Lower lobe of right lung (tissue), 2 donors: ENCODE measurements around the gene ST3GAL3. TPM values are rescaled to one million over a fixed set of nuclear protein-coding genes. Genes with fewer than 3 reads are reported as not detected.

Source experiments
- ATAC-seq, 2 donors: fragments of 200-7000 bp; cut with Tn5 transposase; one replicate each; pipeline ENCODE4 v1.9.1; 2020 to 2022; ENCODE audit warnings: mild to moderate bottlenecking in 2 of 2, moderate library complexity in 2 of 2
- DNase-seq: peaks from one replicate; pipeline ENCODE4 v3.0.0-alpha.2; 2020
- H3K27ac ChIP-seq: fragments of 200-600 bp; one replicate; pipeline ENCODE4 v1.8.0; 2022
- H3K27me3 ChIP-seq: fragments of 200-600 bp; one replicate; pipeline ENCODE4 v1.8.0; 2022; ENCODE audit warnings: low read depth
- H3K36me3 ChIP-seq: fragments of 200-600 bp; one replicate; pipeline ENCODE4 v1.8.0; 2022; ENCODE audit warnings: mild to moderate bottlenecking
- H3K4me1 ChIP-seq: fragments of 200-600 bp; one replicate; pipeline ENCODE4 v1.8.0; 2022
- H3K4me3 ChIP-seq: fragments of 200-600 bp; one replicate; pipeline ENCODE4 v1.8.0; 2022; ENCODE audit warnings: mild to moderate bottlenecking
- H3K9me3 ChIP-seq: fragments of 200-600 bp; one replicate; pipeline ENCODE4 v1.8.0; 2022
- intact Hi-C: fragments of 100-400 bp; cut with DNase I; formaldehyde crosslinking; loops from one replicate; pipeline ENCODE4 v1.11.0; 2022
- total RNA-seq: library from RNA; stranded (reverse); fragmentation: NEBNext Ultra II Directional; extraction: Animal tissue kit (Norgen Biotek cat#: 25700); gene quantifications from one replicate; pipeline ENCODE4 v1.2.1, GENCODE V29; 2021
- TF ChIP-seq, protein P1 (sequence below): fragments of 200-600 bp; IDR thresholded peaks from one replicate; pipeline ENCODE4 v1.8.0; 2022; ENCODE audit warnings: antibody characterized with exemption, mild to moderate bottlenecking
- donor health status: DM: no; HTN: yes; CAD: no; lungs with severe emphysema.

ST3GAL3 gene
- total RNA-seq, 1 donor from 2014 or later: 23.6 TPM

DNA sequence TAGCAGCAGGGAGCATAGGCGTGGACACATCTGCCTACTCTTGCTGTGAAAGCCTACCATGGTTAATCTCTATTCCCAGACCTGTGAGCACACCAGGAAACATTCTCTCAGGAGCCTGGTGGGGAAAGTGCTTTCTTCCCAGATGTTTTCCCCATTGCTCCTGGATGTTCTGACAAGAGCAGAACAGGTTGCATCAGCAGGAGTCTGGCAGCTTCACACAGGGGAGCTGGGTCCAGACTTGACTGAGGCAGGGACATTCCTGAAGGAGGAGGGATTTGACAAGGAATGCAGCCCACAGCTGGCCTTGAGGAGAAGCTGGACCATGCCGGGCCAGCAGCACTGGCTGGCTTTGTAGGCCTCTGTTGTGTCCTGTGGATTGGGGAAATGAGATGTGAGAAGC is 205.3 kb downstream of the ST3GAL3 start:
- ATAC-seq: peak in 1 of 2 donors; percentile 39
- no peaks in the 10 kb centered on the region for H3K36me3 ChIP-seq
- intact Hi-C loops: loop anchor here (10.0 kb wide), 1 partner anchor 148 kb away; no protein-coding TSS in a partner anchor
- TF ChIP-seq, protein P1, sequence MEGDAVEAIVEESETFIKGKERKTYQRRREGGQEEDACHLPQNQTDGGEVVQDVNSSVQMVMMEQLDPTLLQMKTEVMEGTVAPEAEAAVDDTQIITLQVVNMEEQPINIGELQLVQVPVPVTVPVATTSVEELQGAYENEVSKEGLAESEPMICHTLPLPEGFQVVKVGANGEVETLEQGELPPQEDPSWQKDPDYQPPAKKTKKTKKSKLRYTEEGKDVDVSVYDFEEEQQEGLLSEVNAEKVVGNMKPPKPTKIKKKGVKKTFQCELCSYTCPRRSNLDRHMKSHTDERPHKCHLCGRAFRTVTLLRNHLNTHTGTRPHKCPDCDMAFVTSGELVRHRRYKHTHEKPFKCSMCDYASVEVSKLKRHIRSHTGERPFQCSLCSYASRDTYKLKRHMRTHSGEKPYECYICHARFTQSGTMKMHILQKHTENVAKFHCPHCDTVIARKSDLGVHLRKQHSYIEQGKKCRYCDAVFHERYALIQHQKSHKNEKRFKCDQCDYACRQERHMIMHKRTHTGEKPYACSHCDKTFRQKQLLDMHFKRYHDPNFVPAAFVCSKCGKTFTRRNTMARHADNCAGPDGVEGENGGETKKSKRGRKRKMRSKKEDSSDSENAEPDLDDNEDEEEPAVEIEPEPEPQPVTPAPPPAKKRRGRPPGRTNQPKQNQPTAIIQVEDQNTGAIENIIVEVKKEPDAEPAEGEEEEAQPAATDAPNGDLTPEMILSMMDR: no peak
- no peak overlapping the region for H3K27ac ChIP-seq
- H3K4me3 ChIP-seq: no peak overlapping the region
- no peaks in the 10 kb centered on the region for H3K27me3 ChIP-seq
- no peaks in the 10 kb centered on the region for H3K9me3 ChIP-seq
- H3K4me1 ChIP-seq: no peaks in the 10 kb centered on the region
- DNase-seq: no peak

DNA sequence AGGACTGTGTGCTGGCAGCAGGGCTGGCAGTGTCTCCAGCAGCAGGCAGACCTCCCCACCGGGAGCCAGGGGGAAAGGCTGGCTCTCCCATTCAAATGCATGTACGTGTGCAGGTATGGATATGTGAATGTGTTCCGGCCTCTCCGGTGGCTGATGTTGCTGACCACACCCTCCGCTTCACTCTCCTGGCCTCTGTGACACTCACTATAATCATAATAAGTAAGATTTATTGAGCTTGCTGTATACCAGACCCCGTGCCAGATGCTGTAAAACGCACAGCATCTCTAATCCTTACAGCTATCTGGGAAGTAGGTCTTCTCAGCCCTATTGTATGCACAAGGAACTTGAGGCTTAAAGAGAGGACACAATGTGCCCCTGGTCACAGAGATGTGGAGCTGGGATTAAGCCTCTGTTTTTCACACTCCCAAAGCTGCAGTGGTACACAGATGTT is 205.7 kb downstream of the ST3GAL3 start:
- no peak for DNase-seq
- intact Hi-C loops: loop anchor here (10.0 kb wide), 1 partner anchor 148 kb away; no protein-coding TSS in a partner anchor
- no peak for ATAC-seq
- Histone ChIP-seq H3K36me3 (no peaks in the 10 kb centered on the region), H3K27ac (no peak overlapping the region), H3K4me1 (no peaks in the 10 kb centered on the region), H3K9me3 (no peaks in the 10 kb centered on the region), H3K27me3 (no peaks in the 10 kb centered on the region), H3K4me3 (no peak overlapping the region)
- TF ChIP-seq, protein P1: no peak

DNA sequence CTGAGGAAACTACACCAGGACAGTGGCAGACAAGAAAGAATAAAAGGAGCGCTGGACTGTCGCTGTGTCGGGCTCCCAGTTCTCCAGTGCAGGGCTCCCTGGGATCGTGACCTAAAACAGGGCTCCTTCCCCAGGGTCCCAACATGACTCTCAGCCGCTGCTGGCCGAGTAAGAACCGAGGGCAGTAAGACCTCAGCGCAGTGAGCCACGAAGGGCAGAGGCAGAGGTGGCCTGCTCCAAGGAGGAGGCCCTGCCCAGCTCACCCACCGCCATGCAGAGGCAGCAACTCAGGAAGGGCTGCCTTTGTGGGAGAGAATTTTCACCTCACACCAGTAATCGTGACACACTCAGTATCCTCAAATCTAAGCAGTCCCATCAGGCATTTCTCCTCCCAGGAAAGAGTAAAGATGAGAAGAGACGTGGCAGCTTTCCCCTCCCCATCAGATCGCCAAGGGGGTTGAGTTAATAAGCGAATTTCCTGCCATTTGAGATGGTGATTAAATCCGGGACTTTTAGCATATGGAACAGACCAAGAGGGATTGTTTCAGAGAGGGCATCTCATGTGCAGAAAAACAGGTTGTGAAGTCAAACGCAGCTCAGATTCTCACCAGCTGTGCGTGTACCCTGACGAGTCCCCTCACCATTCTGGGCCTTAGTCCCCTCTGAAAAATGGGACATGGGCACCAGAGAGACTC is 206.5 kb downstream of the ST3GAL3 start:
- Histone ChIP-seq H3K36me3 (no peaks in the 10 kb centered on the region), H3K27me3 (no peaks in the 10 kb centered on the region), H3K4me3 (no peak overlapping the region), H3K27ac (no peak overlapping the region), H3K9me3 (no peaks in the 10 kb centered on the region), H3K4me1 (no peaks in the 10 kb centered on the region)
- intact Hi-C loops: loop anchor here (10.0 kb wide), 1 partner anchor 149 kb away; no protein-coding TSS in a partner anchor
- ATAC-seq (no peak), DNase-seq (no peak)
- TF ChIP-seq, protein P1: no peak

DNA sequence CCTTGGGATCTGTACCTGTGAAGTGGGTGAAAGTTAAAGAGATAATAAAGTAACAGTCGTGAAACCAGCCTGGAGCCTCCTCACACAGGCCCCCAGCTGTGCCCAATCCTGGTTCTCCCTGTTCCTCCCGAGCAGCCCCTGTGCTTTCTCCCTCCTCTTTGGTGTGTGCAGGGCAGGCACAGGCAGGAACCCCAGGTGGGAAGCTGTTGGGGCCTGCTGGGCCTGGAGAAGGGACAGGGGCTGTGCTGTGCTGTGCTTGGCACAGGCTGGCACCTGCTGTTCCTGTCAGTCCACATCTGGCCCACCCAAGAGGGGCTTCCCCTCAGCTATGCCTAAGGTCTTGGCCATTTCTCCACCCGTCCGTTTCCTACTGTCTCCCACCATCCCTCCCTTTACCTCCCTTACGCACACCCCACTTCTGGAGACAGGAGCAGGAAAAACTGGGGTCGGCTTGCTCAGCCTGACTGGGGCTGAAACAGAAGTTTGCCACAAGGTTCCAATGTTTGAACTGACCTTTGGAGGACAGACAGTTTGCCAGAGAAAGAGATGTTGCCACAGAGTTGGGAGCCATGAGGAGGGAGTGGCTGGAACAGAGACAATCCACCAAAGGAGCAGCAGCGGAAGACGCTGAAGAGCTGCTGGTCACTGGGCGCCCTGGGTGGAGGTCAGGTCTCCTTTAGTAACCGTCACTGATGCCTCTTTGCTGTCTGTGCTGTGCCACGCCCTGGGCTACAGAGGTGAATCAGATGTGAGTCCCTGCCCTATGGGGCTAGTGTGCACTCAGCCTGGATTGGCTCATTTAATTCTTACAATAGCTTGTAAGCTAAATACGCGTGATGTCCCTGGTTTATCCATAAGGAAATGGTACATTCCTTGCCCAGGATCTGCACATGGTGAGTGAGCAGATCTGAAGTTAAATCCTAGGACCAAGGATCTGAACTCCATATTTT is 207.5 kb downstream of the ST3GAL3 start:
- TF ChIP-seq, protein P1: no peak
- Histone ChIP-seq H3K36me3 (no peaks in the 10 kb centered on the region), H3K4me1 (no peaks in the 10 kb centered on the region), H3K27me3 (no peaks in the 10 kb centered on the region), H3K4me3 (no peak overlapping the region), H3K27ac (no peak overlapping the region), H3K9me3 (no peaks in the 10 kb centered on the region)
- DNase-seq (no peak), ATAC-seq (peak in 1 of 2 donors; percentile 37)
- intact Hi-C loops: loop anchor here (10.0 kb wide), 1 partner anchor 150 kb away; no protein-coding TSS in a partner anchor

DNA sequence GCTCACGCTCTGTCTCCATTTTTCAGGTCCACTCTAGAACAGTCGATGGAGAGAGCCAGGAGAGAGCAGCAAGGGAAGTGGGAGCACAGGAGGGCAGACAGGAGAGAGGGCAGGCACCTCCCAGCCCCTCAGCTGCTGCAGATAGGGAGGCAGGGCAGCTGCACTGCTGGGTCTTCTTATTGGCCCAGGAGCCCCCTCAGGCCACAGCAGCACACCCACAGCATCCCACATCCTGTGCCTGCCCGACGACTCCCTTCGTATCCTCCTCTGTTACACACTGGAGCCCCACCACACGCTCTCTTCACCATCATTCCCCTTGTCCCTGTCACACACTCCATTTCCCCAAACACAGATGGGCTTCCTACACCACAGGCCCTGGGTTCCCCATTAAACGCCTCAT is 212.6 kb downstream of the ST3GAL3 start:
- Histone ChIP-seq H3K27ac (no peak overlapping the region), H3K4me1 (no peaks in the 10 kb centered on the region), H3K36me3 (peaks cover 8% of the 10 kb centered on the region), H3K4me3 (no peak overlapping the region), H3K27me3 (no peaks in the 10 kb centered on the region), H3K9me3 (no peaks in the 10 kb centered on the region)
- ATAC-seq (no peak), DNase-seq (no peak)
- intact Hi-C loops: loop anchor here (10.0 kb wide), 1 partner anchor 155 kb away; no protein-coding TSS in a partner anchor
- TF ChIP-seq, protein P1: no peak
